A549 (cell line): Measurements from ENCODE around the gene ZFHX3. TPM values are rescaled to one million over a fixed set of nuclear protein-coding genes. Genes with fewer than 3 reads are reported as not detected.
A peak's percentile ranks its signal among the peaks of the same experiment; 100 is the strongest.

Experiments used
- ATAC-seq, 2 experiments: fragments of 200-7000 bp in 1 of 2; fragments of >200 bp in 1 of 2; cut with Nextera tagmentation in 1 of 2; cut with Tn5 transposase in 1 of 2; 3 replicates each; pipeline versions ENCODE4 v1.8.0 to v1.9.1; 2018 to 2020; ENCODE audit warnings: mild to moderate bottlenecking in 1 of 2, moderate library complexity in 1 of 2
- CTCF ChIA-PET: fragments of 300-600 bp; sonication (Branson Sonifier 250); formaldehyde crosslinking; extraction: SDS; loops from one replicate; lab custom pipeline; 2021; ENCODE audit warnings: antibody characterized with exemption, inconsistent platforms; lab: Yijun Ruan, JAX
- POLR2A ChIA-PET: fragments of 350-600 bp; formaldehyde crosslinking; extraction: SDS; loops from one replicate; lab custom pipeline; 2021; ENCODE audit warnings: antibody characterized with exemption, inconsistent platforms; lab: Yijun Ruan, JAX
- DNase-seq, 2 experiments: peaks; one replicate each; pipeline versions ENCODE4 v3.0.0 to v3.0.0-alpha.2; 2011 to 2016; ENCODE audit warnings: low read depth in 1 of 2, low spot score in 1 of 2
- FAIRE-seq: peaks from 2 replicates; lab custom pipeline; 2011; peaks lifted over from hg19 to GRCh38; lab: Jason Lieb, UNC
- H3K27ac ChIP-seq, 2 experiments: fragments of >200 bp; sonication (Bioruptor Twin); formaldehyde crosslinking; 3 replicates each; pipeline ENCODE4 v1.5.1; 2016 to 2017
- H3K4me1 ChIP-seq: fragments of >200 bp; sonication (Bioruptor Twin); formaldehyde crosslinking; 3 replicates; pipeline ENCODE4 v1.6.1; 2016
- H3K4me2 ChIP-seq: fragments of >200 bp; sonication (Bioruptor Twin); formaldehyde crosslinking; 3 replicates; pipeline ENCODE4 v1.6.1; 2016
- H3K4me3 ChIP-seq: fragments of >200 bp; sonication (Bioruptor Twin); formaldehyde crosslinking; 3 replicates; pipeline ENCODE4 v1.5.1; 2016
- H3K9me3 ChIP-seq: fragments of >200 bp; sonication (Bioruptor Twin); formaldehyde crosslinking; 3 replicates; pipeline ENCODE4 v1.6.1; 2016
- CBX8 ChIP-seq: fragments of 200-600 bp; sonication (generic); IDR thresholded peaks from 2 replicates; pipeline ENCODE4 v1.6.1; 2016
- CEBPB ChIP-seq, 2 experiments: fragments of >200 bp in 1 of 2; sonication (Bioruptor Twin) in 1 of 2; formaldehyde crosslinking in 1 of 2; IDR thresholded peaks; 2 replicates each; pipeline ENCODE4 v1.6.1; 2012 to 2016
- CHD2 ChIP-seq: fragments of 150-350 bp; IDR thresholded peaks from 2 replicates; pipeline ENCODE4 v1.6.1; 2014; ENCODE audit warnings: low read length; ENCODE audit not compliant: partially characterized antibody
- CHD4 ChIP-seq: fragments of 200-600 bp; sonication (generic); IDR thresholded peaks from 2 replicates; pipeline ENCODE4 v1.6.1; 2016; ENCODE audit warnings: antibody characterized with exemption, mild to moderate bottlenecking, borderline replicate concordance
- EHF ChIP-seq: fragments of 250-450 bp; sonication (Bioruptor Pico); IDR thresholded peaks from 2 replicates; pipeline ENCODE4 v1.5.0; 2020; ENCODE audit warnings: mild to moderate bottlenecking
- EHMT2 ChIP-seq: fragments of 200-600 bp; sonication (generic); IDR thresholded peaks from 2 replicates; pipeline ENCODE4 v1.6.1; 2016; ENCODE audit warnings: antibody characterized with exemption, low read depth, mild to moderate bottlenecking, moderate library complexity
- EP300 ChIP-seq, 2 experiments: fragments of >200 bp; sonication (Bioruptor Twin); formaldehyde crosslinking; IDR thresholded peaks; 2 replicates in 1 of 2; 3 replicates in 1 of 2; pipeline ENCODE4 v1.6.1; 2016 to 2017
- FOSB ChIP-seq: fragments of 250-450 bp; sonication (Bioruptor Pico); IDR thresholded peaks from 2 replicates; pipeline ENCODE4 v1.5.0; 2020; ENCODE audit warnings: mild to moderate bottlenecking, moderate library complexity
- FOSL2 ChIP-seq, 2 experiments: fragments of 450-650 bp in 1 of 2; fragments of >200 bp in 1 of 2; sonication (Bioruptor Twin) in 1 of 2; formaldehyde crosslinking; IDR thresholded peaks; 2 replicates each; pipeline versions ENCODE4 v1.5.0 to v1.6.1; 2016 to 2020; ENCODE audit warnings: mild to moderate bottlenecking in 1 of 2, moderate library complexity in 1 of 2
- HOXA7 ChIP-seq: fragments of 250-450 bp; sonication (Bioruptor Pico); IDR thresholded peaks from 2 replicates; pipeline ENCODE4 v1.5.0; 2020; ENCODE audit warnings: mild to moderate bottlenecking, moderate library complexity
- JUN ChIP-seq, 2 experiments: fragments of >200 bp; sonication (Bioruptor Twin); formaldehyde crosslinking; IDR thresholded peaks; 2 replicates in 1 of 2; 3 replicates in 1 of 2; pipeline ENCODE4 v1.6.1; 2016 to 2017
- MAFK ChIP-seq: fragments of 450-650 bp; IDR thresholded peaks from 2 replicates; pipeline ENCODE4 v1.6.1; 2014; ENCODE audit not compliant: partially characterized antibody
- MAZ ChIP-seq: fragments of 150-350 bp; IDR thresholded peaks from 2 replicates; pipeline ENCODE4 v1.6.1; 2014; ENCODE audit warnings: antibody characterized with exemption, low read depth, low read length, borderline replicate concordance
- MYC ChIP-seq: IDR thresholded peaks from 2 replicates; pipeline ENCODE4 v1.6.1; 2012; ENCODE audit warnings: mild to moderate bottlenecking, inconsistent platforms, low read length, improper control_type of control experiment, borderline replicate concordance
- NR3C1 ChIP-seq: fragments of >200 bp; sonication (Bioruptor Twin); formaldehyde crosslinking; IDR thresholded peaks from 3 replicates; pipeline ENCODE4 v1.6.1; 2017
- POLR2AphosphoS2 ChIP-seq: conservative IDR thresholded peaks from 2 replicates; pipeline ENCODE4 v1.6.1; 2012; ENCODE audit warnings: low read length, improper control_type of control experiment, inconsistent platforms
- RAD21 ChIP-seq, 2 experiments: fragments of >200 bp in 1 of 2; sonication (Bioruptor Twin) in 1 of 2; formaldehyde crosslinking in 1 of 2; IDR thresholded peaks in 1 of 2; conservative IDR thresholded peaks in 1 of 2; 2 replicates in 1 of 2; 3 replicates in 1 of 2; pipeline ENCODE4 v1.6.1; 2012 to 2018; ENCODE audit warnings: inconsistent platforms in 1 of 2
- RFX5 ChIP-seq: fragments of 450-650 bp; IDR thresholded peaks from 2 replicates; pipeline ENCODE4 v1.7.1; 2014; ENCODE audit warnings: antibody characterized with exemption, mild to moderate bottlenecking, moderate library complexity
- RNF2 ChIP-seq: fragments of 200-600 bp; sonication (generic); IDR thresholded peaks from 2 replicates; pipeline ENCODE4 v1.6.1; 2016; ENCODE audit warnings: low read depth, mild to moderate bottlenecking, antibody characterized with exemption, moderate library complexity, borderline replicate concordance
- TP53 ChIP-seq: fragments of 250-450 bp; sonication (Bioruptor Pico); IDR thresholded peaks from 2 replicates; pipeline ENCODE4 v1.5.0; 2021; ENCODE audit warnings: mild to moderate bottlenecking, moderate library complexity
- ZC3H11A ChIP-seq: fragments of 450-650 bp; IDR thresholded peaks from 2 replicates; pipeline ENCODE4 v1.6.1; 2014; ENCODE audit warnings: antibody characterized with exemption, mild to moderate bottlenecking
- ZFP36 ChIP-seq: fragments of 450-650 bp; IDR thresholded peaks from 2 replicates; pipeline ENCODE4 v1.6.1; 2014; ENCODE audit warnings: borderline replicate concordance; ENCODE audit not compliant: partially characterized antibody
- ZNF302 ChIP-seq: fragments of 250-450 bp; sonication (Bioruptor Pico); IDR thresholded peaks from 2 replicates; pipeline ENCODE4 v1.9.0; 2021; ENCODE audit warnings: inconsistent platforms, mild to moderate bottlenecking, moderate library complexity
- ZSCAN20 ChIP-seq: fragments of 250-450 bp; sonication (Bioruptor Pico); IDR thresholded peaks from 2 replicates; pipeline ENCODE4 v1.8.0; 2022; ENCODE audit warnings: mild to moderate bottlenecking, moderate library complexity
- WGBS: methylation state at CpG from one replicate; pipeline ENCODE4 v1.1.6; 2017; ENCODE audit errors: missing lambda C conversion rate; 5-methylcytosine and 5-hydroxymethylcytosine counted together
- polyA plus RNA-seq, 4 experiments: library from polyadenylated mRNA; depleted of rRNA in 3 of 4; stranded (reverse); fragments of >200 nt; fragmentation: RNase III in 1 of 4; extraction: RNeasy Plus Mini Kit Qiagen cat#74134 plus additional on column Dnase treatment in 1 of 4; gene quantifications; 2 replicates in 3 of 4; 3 replicates in 1 of 4; pipeline ENCODE4 v1.2.3, GENCODE V29; 2011 to 2017
- TF ChIP-seq, protein P1 (sequence below): fragments of >200 bp; sonication (Bioruptor Twin); formaldehyde crosslinking; IDR thresholded peaks from 3 replicates; pipeline ENCODE4 v1.6.1; 2016

The ZFHX3 gene
- polyA plus RNA-seq, 2 of the 4 experiments (the other 2 are of a cell fraction), result 3.9 to 6.5 TPM

GRCh38 chr16:73002866-73003265 is 45.1 kb downstream of the ZFHX3 start:
- POLR2A ChIA-PET, result no interaction called here
- 93% methylated on average over 2 of the region's 2 CpGs for WGBS
- Histone ChIP-seq H3K27ac (no peak overlapping the region), H3K9me3 (no peaks in the 10 kb centered on the region), H3K4me2 (no peak overlapping the region)
- CTCF ChIA-PET, result interaction anchor here (0.6 to 1.4 kb wide), 2 partner anchors 13 to 1704 kb away, joined by 3 to 4 read pairs; no protein-coding TSS in a partner anchor
- no peak for FAIRE-seq
- no peak for DNase-seq
- TF ChIP-seq EHF (CRISPR knock-in tag) (no peak), RAD21 (conservative IDR thresholded peaks at IDR 0.05 in 1 of 2, IDR thresholded peaks at IDR 0.05 in 1 of 2) (no peak), MAFK (no peak), EP300 (IDR thresholded peaks at IDR 0.05) (no peak), CEBPB (IDR thresholded peaks at IDR 0.05) (no peak), POLR2AphosphoS2 (no peak), ZNF302 (no peak), JUN (IDR thresholded peaks at IDR 0.05) (no peak), MAZ (no peak), ZFP36 (no peak), TP53 (no peak), RNF2 (no peak)
- TF ChIP-seq, protein P1, sequence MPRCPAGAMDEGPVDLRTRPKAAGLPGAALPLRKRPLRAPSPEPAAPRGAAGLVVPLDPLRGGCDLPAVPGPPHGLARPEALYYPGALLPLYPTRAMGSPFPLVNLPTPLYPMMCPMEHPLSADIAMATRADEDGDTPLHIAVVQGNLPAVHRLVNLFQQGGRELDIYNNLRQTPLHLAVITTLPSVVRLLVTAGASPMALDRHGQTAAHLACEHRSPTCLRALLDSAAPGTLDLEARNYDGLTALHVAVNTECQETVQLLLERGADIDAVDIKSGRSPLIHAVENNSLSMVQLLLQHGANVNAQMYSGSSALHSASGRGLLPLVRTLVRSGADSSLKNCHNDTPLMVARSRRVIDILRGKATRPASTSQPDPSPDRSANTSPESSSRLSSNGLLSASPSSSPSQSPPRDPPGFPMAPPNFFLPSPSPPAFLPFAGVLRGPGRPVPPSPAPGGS, result no peak
- TF ChIP-seq, all 56 proteins: peak for 0
- no peak overlapping the region for H3K4me3 ChIP-seq
- no peak for ATAC-seq
- peaks cover 9% of the 10 kb centered on the region; the same call in 2 of the 3 replicates for H3K4me1 ChIP-seq

- Histone ChIP-seq H3K9me3 (no peaks in the 10 kb centered on the region), H3K4me3 (no peak overlapping the region), H3K27ac (peak overlapping the region in 1 of 2 experiments; percentile 13; a peak in 1 of 6 replicates), H3K4me2 (no peak overlapping the region), H3K4me1 (peaks cover 26% of the 10 kb centered on the region)
- ChIA-PET POLR2A (no interaction called here), CTCF (interaction anchor here (1.5 kb wide), 1 partner anchor 39 kb away, joined by 3 read pairs; no protein-coding TSS in a partner anchor)
- TF ChIP-seq ZSCAN20 (CRISPR knock-in tag) (no peak), FOSB (CRISPR knock-in tag) (no peak), EP300 (IDR thresholded peaks at IDR 0.05) (no peak), HOXA7 (no peak), RFX5 (no peak), CHD2 (no peak), CBX8 (no peak), MYC (no peak), FOSL2 (IDR thresholded peaks at IDR 0.05) (no peak), FOSL2 (CRISPR knock-in tag; IDR thresholded peaks at IDR 0.05) (no peak), NR3C1 (no peak), CHD4 (no peak), EHF (CRISPR knock-in tag) (no peak), ZC3H11A (no peak), EHMT2 (no peak), POLR2AphosphoS2 (no peak), JUN (IDR thresholded peaks at IDR 0.05) (no peak)
- WGBS, result 96% methylated on average over 7 of the region's 7 CpGs
- ATAC-seq (no peak), DNase-seq (no peak), FAIRE-seq (no peak)
Measured at GRCh38 chr16:73000907-73001521, 46.9 kb downstream of the ZFHX3 start.
